HG03025 (cell line): ENCODE measurements around the gene HIGD1C.

Experiments
- ATAC-seq: cut with Tn5 transposase; IDR thresholded peaks from one replicate; pipeline ENCODE4 v1.9.1; 2021; ENCODE audit warnings: mild to moderate bottlenecking, moderate library complexity; ENCODE audit not compliant: unreplicated experiment, low FRiP score

The HIGD1C gene

DNA sequence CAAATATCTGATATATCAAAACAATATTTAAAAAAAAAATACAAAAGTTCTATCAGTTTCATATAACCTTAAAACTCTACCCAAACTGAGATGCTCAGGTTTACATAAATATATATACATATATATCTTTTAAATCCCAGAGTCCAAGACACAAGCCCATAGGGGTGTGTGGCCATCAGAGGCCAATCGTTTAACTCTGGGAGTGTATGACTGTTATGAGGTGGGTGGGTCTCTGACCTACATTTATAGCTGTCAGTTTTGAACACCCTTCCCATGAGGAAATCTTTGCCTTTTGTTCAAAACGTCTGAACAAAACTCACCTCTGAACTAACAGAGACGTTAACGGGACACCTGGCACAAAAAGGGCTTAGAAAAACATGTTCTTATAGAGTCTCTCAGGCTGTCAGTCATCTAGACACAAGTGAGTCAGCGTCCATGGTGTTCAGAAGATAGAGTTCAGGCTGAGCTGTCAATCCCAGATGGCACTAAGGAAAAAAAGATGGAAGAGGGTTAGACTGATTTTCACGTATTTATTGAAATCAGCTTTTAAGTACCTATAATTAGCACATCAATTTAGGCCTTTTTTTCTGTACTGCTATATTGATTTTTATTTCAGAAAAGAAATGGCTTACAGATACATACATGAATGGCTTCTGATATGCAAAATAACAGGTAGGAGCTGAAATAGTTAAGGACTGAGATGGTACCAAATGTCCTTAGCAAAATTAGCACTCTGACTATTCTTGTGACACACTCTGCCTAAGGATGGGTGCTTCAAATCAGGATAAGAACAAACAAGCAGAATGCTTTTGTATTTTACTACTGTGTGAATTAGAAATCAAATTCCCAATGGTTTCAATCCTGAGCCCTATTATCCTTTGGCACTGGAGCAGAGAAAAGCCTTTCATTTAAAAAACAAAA is 29.2 kb downstream of the HIGD1C start:
- ATAC-seq = no peak

DNA sequence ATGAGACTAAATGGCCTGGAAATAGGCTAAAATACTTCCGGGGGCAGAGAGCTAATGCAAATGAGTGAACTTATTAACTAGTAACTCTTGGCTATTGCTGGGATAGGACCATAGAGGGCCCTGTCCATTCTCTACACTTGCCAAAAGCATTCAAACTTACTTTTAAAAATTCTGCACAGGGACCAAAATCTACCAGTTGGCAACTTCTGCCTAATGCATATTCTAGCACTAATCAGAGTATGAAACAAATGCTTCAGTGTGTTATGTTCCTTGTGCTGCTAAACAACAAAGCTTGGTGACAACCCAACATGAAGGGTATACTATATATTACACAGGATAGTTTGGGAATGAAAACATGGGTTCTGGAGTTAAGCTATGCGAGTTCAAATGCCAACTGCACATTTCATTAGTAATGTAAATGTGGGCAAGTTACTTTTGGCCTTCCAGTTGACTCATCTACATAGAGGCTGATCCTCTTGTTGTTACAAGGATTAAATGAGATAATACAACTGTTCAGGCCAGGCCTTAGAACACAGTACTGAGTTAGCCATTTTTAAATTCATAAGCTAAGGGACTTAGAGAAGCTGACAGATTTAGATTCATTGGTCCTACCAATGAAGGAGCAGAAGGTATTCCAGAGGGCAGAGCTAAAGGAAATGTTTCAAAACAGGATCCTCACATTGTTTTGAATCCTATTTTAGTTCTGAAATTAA is 32.4 kb downstream of the HIGD1C start:
- no peak for ATAC-seq

DNA sequence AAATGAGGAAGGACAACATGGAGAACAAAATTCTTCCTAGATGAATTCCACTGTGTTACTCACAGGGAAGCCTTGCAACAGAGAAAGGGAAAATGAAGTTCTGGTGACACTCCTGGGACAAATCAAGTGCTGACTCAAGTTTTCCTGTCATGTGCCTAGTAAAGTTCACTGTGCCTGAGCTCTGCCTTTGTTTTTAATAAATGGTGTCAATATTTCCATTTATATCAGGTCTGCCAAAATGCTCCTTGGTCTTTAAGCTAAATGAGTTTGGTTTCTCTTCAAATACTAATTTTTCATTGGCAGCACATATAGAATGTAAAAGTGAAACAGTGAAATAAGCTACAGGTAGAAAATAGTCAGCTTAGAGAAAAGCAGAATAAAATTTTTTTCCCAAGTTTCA is 33.0 kb downstream of the HIGD1C start:
- ATAC-seq = no peak

DNA sequence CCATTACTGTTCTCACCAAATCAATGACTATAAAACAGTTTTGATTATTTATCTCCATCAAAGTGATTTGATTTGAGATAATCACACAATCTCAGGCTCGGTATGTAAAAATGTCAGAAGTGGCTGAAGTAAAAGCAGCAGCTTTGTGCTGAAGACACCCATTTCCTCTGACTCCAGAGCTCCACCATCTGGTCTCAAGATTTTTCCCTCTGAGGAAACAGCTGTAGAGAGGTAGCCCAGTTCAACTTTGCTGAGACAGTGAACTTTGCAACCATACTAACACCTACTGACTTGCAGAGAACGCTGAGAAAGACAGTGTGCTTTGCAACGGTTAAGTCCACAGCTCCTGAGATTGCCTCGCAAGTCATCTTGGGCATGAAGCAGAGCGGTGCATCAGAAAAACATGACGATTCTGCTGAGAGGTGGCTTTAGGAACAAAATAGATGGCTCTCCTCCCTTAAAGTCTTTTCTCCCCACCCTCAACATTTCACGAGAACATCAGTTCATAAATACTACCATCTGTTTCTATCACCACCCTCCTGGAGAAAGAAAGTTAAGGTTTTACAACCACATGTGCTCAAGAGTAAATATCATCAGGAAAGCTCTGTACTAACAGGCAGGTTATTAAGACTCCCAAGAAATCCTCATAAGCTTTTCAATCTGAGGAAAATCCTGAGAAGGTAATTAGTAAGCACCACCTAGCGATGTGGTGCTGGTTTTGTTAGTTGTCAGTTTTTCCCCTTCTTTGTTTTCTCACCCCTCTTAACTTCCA is 34.8 kb downstream of the HIGD1C start:
- ATAC-seq = no peak

DNA sequence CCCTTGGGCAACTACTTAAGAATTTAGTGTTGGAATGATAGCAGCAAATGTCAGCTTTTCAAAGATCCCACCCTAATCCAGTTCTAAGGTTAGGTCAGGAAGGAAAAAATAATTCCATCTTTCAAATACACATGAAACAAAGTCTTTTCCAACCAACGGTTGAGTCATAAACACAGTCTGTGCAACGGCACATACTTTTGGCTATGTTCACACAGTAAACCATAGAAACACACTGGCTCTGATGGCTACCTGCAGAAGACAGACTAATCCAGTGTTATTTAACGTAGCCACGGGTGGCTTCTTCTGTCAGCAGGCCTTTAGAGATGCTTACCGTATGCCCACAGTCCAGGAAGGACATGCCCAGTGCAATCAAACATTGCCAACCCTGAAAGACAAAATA is 35.7 kb downstream of the HIGD1C start:
- no peak for ATAC-seq

DNA sequence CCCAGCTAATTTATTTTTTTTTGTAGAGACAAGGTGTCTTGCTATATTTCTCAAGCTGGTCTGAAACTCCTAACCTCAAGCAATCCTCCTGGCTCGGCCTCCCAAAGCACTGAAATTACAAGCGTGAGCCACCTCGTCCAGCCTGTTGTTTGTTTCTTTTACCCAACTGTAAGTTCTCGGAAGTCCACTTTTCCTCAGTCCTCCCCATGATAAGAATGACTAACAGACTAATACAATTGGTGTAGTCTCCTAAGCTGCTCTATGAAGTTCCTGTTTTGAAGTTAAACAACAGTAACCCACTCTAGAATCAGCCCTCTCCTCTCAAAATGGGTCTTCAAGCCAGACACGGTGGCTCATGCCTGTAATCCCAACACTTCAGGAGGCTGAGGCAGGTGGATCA is 36.5 kb downstream of the HIGD1C start:
- ATAC-seq = no peak

DNA sequence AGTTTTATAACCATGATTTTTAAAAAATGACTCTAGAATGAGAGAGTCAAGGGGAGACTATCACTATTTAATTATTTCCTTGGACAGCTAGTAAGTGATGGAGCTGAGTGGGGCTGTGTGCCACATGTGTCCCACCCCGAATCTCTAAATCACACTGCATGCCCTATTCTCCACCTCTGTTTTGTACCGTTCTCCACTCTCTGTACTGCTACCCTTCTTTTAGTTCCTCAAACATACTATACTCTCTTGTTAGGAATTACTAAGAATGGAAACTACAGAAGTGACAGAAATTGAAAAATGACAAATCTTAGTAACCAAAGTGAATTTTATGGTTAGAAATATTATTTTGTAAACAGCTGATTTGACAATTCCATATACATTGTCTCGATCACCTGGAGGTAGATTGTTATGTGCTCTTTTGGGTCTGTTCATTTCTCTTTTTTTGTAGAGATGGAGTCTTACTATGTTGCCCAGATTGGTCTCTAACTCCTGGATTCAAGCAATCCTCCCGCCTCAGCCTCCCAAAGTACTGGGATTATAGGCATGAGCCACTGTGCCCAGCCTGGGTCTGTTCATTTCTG is 37.9 kb downstream of the HIGD1C start:
- no peak for ATAC-seq

DNA sequence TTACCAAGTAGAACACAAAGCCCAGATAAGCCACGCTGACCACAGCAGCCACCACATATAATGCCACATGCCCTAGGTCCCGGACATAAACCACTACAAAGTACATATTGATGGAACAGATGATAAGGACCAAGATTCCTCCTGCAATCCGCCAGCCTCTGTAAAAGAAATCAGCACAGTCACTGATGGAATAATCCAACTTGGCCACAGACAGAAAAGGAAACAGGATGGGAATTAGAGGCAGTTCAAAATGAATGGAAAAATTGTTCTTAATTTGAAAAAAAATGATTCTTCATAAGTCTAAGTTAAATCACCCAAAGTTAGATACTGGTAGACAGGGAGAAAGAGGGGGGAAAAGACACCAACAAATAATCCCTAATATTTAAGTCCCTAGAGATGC is 38.4 kb downstream of the HIGD1C start:
- no peak for ATAC-seq

DNA sequence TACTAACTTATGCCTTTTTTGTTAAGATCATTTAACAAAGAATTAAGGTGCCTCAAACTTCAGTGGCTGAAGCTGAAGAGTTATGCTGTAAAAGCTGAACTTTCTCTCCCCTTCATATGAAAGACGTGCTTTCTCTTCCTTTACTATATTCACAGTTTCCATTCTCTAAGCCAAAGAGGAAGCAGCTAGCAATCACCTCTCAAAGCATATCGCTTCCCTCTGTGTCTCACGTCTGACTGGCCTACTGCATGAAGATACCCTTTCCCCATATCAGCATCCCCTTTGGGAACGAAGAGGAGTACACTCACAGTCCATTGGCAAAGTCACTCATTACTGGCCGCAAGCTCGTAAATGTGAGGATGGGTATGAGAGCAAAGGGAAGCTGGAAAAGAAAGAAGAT is 38.9 kb downstream of the HIGD1C start:
- ATAC-seq = no peak

DNA sequence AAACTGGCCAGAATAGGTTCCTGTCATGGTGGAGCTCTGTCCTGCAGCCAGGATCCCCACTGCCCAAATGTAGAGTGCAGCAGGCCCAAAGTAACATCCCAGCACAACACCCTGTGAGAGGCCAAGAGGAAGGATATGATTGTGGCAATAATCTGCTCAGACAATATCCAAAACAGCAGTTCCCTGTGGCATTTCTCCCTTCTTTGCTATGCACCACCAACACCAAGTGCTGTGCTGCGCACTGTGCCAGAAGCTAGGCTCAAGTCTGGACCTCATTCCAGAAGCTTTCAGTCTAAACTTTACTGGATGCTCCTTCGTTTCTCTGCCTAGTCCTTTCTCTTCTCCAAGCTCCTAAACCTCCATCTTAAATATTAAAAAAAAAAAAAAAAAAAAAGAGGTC is 40.5 kb downstream of the HIGD1C start:
- ATAC-seq = no peak

DNA sequence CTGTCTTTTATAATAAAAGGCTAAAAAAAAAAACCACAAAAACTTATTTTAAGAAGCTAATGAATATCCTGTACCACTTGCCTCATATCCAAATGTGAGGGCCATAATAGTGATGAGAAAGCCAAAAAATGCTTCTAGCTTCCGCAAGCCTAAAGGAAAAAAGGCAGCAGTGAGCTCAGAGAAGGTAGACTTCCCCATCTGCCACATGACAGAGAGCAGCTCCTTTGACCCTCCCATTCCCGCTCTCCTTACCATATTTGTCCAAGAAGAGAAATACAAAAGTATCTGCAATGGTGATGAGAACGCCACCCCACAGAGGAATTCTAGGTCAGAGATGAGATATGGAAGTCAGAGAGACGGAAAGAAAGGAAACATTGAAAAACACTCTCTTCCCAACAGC is 46.7 kb downstream of the HIGD1C start:
- ATAC-seq = no peak

DNA sequence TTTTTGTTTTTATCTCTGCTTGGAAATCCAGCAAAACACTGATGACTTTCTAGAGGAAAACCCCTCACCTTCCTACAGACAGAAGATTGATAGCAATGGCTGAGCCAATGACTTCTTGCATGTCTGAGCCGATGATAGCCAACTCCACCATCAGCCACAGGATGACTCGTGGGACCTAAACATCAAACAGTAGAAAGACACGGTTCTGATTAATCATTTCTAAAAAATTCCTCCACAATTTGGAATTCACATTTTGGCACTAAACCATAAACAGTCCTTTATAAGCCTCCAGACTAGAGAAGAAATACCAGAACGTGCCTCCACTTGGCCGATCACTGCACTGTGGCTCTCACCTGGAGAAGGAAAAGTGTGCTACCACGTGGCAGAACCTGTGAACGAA is 47.9 kb downstream of the HIGD1C start:
- no peak for ATAC-seq

DNA sequence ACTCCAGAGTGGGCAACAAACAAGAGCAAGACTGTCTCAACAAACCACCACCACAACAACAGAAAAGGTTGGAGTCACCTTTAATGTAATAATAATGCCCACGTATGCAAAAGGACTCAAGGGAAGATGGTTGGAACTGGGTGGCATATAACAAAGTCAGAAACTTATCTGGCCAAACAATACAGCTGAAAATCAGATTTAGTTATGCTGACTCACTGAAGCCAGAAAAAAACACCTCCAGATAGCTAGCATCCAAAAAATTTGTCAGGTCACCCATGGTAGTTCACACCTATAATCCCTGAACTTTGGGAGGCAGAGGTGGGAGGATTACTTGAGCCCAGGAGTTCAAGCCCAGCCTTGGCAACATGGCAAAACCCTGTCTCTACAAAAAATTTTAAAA is 49.5 kb downstream of the HIGD1C start:
- ATAC-seq = no peak

DNA sequence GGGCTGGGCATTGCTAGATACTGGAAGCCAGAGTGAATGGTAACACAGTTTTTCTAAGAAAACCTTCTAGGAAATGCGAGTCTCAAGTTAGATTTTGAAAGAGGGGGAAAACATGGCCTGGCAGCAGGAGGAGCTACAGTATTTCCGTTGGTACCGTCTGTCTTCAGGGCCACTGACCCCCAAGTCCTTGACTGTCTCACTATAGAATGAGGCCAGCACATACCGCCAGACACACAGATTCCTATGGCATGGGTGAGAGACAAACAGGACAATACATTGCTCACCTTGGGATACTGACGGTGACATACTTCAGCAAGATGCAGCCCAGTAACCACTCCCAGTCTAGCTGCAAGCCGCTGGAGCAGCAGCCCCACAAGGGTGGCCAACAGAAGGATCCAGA is 52.2 kb downstream of the HIGD1C start:
- ATAC-seq = no peak

DNA sequence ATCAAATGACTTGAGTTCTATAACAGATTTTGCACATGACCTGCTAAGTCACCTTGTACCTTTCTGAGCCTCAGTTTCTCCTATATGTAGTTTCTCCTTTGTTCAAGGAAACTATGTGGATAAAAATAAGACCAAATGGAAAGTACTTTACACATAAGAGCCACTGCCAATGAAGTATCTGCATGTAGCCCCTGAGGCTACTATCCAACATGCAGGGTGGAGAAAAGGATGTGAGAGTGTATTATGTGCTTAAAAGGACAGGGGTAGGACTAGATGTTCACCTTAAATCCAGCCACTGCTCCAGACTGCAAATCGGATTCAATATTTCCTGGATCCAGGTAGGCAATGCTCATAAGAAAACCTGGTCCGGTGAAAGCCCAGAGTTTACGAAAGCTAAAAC is 52.7 kb downstream of the HIGD1C start:
- ATAC-seq = no peak

DNA sequence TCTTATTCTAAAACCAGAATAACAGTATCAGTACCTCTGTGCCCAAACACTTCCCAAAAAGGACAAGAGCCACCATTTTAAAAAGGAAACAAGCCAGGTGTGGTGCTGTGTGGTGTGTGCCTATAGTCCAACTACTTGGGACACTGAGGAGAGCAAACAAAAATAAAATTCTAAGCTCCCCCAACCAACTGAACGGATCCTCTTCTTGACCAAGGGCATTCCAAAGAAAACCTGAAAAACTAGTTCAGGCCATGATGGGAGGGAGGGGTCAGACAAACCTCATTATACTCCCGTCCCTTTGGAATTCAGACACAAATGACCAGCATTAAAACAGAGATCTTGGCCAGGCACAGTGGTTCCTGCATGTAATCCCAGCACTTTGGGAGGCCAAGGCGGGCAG is 53.3 kb downstream of the HIGD1C start:
- ATAC-seq = no peak

DNA sequence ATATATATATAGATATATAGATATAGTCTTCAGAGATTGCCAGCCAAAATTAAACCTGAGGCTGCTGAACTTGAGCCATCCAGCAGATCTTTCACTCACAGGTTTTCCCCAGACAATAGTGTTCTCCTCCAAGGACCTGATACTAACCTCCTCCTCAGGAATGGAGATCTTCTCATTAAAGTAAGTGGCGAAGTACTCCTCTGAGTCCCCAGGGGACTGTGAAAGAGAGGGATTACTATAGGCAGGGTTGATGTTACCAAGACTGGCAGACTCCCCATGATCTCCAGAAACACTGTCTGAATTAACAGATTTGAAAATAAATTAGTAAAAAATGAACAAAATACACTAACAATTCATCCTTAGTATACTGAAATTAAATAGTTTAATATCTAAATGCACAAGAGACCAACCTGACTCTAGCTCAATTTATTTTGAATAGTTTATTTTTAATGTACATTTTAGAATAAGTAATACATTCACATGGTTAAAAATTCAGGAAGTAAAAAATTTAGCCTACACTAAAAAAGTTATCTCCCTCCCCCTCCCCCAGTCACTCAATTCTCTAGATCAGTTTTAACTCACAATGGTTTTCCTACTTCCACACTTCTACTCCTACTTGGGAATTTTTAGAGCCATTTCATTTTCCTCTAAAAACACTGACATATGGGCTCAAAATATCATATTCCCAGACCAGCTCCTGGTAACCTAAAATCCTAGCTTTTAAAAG is 56.1 kb downstream of the HIGD1C start:
- ATAC-seq = no peak

DNA sequence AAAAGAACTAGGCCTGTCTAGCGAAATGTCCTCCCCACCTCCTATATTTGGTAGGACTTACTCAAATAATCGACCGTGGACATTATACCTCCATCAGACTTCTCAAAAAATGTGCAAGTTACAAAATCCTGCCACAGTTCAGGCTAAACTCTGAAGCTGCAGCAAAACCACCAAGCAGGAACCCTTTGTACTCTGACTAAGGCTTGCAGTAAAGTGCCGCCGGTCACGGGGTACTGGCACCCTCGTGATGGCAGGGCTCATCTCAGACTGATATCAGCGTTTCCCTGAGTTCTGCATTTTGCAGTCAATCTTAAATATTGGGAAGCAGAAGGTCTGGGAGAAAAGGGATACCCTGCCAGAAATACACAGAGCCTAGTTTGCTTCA is 56.7 kb downstream of the HIGD1C start:
- ATAC-seq = no peak

DNA sequence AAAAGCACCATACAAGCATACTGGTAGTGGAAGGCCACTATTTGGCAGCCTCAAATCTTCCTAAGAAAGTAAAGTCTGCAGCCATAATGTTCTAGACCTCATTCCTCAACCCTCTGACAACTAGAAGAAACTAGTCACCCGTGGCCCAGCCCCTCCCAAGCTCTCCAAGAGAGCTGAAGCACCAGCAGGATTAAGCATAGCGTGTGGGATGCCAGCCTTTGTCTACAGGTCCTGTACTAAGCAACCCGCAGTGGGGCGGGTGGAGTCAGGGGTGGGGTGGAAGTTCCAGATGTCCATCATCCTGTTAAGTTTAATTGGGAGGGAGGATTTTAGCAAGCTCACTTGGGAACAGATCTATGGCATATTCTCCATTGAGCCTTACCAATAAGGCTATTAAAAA is 59.6 kb downstream of the HIGD1C start:
- no peak for ATAC-seq

DNA sequence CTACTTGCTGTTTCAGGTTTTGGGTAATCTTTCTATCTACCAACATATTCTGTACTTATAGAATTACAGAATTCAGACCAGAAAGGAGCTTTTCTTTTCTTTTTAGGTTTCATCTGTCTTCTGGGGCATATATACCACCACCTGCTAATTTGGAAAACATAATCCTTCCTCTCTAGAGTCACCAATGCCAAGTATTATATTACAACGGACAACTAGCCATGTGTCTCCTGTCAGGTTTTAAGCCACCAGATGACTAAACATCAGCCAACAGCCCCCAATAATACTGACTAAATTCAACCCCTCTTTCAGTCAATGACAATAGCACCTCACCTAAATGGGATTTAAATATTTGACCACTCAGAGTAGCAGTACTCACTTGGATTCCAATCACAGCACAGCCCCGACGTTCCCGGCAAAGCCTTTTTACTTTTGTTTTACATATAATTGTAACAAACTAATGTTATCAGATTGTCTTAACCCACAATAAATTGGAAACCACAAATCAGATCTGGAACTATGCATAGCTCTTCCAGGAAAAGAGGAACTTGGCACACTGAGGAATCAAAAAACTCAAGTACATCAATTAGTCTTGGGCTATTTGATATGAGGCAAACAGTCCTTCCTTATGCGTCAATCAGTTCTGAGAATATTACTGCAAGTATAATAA is 60.4 kb downstream of the HIGD1C start:
- ATAC-seq = no peak
